GM12865 (cell line): Measurements from ENCODE around the gene ACKR1.

ENCODE experiments used
- DNase-seq: peaks from one replicate; pipeline ENCODE4 v3.0.0; 2010; ENCODE audit warnings: low read depth
- H3K4me3 ChIP-seq: 2 replicates; pipeline ENCODE4 v1.5.1; 2011; ENCODE audit warnings: mild to moderate bottlenecking, low read depth, low read length, control low read depth
- TF ChIP-seq, protein P1 (sequence below): IDR thresholded peaks from 2 replicates; pipeline ENCODE4 v1.5.1; 2011; ENCODE audit warnings: low read length, control low read depth, low read depth, inconsistent platforms; ENCODE audit not compliant: insufficient read depth; ENCODE audit errors: missing control alignments

The ACKR1 gene

DNA sequence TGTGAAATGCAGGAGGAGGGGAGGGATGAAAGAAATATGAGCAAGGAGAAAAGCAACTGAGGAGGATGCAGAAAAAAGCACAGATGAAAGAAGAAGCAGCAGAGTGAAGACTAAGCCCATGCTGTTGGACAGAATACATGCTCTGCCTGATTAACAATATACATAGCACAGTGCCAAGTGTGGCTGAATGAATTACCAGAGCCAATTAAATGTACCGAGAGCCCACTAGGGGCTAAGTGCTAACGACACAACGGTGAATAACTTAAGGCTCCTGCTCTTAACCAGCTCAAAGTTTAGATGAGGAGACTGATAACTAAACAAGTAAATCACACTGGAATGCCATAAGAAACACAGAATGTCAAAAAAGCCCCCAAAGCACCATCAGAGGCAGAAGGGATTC, 17.6 kb upstream of the ACKR1 start:
- no peak overlapping the region for H3K4me3 ChIP-seq
- TF ChIP-seq, protein P1, sequence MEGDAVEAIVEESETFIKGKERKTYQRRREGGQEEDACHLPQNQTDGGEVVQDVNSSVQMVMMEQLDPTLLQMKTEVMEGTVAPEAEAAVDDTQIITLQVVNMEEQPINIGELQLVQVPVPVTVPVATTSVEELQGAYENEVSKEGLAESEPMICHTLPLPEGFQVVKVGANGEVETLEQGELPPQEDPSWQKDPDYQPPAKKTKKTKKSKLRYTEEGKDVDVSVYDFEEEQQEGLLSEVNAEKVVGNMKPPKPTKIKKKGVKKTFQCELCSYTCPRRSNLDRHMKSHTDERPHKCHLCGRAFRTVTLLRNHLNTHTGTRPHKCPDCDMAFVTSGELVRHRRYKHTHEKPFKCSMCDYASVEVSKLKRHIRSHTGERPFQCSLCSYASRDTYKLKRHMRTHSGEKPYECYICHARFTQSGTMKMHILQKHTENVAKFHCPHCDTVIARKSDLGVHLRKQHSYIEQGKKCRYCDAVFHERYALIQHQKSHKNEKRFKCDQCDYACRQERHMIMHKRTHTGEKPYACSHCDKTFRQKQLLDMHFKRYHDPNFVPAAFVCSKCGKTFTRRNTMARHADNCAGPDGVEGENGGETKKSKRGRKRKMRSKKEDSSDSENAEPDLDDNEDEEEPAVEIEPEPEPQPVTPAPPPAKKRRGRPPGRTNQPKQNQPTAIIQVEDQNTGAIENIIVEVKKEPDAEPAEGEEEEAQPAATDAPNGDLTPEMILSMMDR: no peak
- no peak for DNase-seq

DNA sequence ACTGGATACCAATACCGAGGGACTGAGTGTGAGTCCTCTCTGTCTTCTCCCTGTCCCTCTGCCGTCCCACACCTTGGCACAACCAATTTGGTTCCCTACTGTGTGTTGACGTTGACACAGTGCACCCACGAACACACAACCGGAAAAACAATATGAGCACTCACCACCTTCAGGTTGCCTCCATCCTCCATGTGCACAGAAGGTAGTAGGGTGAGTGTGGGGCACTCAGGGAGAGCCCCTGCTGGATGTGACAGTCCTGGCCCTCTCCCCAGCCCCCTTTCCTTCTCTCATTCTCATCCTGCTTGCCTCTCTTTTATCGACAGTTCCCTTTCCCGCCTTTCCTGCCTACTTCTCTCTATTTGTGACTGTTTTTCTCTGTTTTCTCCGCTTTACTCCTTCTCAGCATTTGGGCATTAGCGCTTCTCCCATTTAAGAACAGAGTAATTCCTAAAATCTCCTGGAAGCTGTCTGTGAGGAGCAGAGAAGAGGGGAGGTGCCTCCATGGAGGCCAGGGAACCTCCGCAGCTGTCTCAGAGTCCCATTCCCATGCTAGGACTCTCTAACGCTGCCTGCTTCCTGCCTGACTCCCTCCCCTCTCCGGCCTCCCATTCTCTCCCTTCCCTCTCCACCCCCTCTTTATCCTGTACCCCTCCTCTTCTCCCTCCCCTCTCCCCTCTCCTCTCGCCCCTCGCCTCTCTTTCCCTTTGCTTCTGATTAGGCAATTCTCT, 16.9 kb upstream of the ACKR1 start:
- no peak for DNase-seq
- H3K4me3 ChIP-seq: peak overlapping the region; percentile 33
- TF ChIP-seq, protein P1: no peak

DNA sequence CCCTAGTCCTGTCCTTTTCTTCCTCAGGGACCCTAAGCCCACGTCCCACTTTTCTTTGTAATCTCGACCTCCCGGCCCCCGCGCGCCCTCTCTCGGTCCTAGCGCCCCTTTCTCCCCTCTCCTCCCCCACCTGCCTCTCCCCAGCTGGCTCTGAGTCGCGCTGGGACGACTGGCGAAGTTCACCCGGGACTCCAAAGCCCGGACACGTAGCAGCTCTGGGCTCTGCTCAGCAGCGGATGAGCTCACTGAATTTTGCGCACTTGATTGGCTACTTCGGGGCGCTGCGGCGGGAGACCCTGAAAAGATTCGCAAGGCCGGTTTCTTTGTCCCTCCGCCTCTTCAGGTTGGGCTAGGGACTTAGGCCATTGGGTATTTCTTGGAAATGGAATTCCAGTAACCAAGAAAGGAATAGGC, 16.3 kb upstream of the ACKR1 start:
- TF ChIP-seq, protein P1: no peak
- peak; percentile 61 for DNase-seq
- peak overlapping the region; percentile 33 for H3K4me3 ChIP-seq

DNA sequence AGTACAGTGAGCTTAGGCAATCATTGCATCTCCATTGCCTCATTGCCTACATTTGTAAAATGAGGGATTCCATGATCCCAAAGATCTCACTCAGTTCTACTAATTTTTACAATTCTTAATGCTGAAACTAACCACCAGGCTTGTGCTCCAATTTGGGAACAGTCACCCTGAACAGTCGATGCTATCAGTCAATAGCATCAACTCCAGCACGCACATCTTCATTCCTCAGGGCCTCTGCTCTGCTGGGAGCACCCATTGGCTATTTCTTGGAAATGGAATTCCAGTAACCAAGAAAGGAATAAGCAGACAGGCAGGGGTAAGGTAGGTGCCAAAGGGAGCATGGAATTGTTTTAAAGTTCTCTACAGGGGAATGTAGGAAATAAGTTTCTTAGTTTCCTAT, 14.2 kb upstream of the ACKR1 start:
- H3K4me3 ChIP-seq: no peak overlapping the region
- TF ChIP-seq, protein P1: no peak
- no peak for DNase-seq

DNA sequence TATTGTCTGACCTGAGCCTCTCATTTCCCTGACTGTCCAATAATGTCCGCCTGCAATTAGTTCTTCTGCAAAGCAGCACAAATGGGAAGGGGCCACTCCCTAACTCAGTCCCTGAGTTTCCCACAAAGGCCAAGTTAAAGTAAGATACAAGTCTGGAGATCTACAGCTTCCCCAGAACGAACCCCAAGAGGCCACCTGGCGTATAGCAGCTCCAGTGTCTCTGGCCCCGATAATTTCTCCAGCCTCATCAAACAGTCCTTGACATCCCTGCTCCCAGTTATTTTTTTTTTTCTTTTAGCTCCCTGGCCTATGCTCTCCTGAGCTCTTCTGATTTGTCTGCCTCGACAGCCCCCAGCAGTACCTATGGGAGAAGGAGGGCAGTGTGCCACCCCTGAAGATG, 8.1 kb upstream of the ACKR1 start:
- H3K4me3 ChIP-seq: no peak overlapping the region
- no peak for DNase-seq
- TF ChIP-seq, protein P1: peak; percentile 27

DNA sequence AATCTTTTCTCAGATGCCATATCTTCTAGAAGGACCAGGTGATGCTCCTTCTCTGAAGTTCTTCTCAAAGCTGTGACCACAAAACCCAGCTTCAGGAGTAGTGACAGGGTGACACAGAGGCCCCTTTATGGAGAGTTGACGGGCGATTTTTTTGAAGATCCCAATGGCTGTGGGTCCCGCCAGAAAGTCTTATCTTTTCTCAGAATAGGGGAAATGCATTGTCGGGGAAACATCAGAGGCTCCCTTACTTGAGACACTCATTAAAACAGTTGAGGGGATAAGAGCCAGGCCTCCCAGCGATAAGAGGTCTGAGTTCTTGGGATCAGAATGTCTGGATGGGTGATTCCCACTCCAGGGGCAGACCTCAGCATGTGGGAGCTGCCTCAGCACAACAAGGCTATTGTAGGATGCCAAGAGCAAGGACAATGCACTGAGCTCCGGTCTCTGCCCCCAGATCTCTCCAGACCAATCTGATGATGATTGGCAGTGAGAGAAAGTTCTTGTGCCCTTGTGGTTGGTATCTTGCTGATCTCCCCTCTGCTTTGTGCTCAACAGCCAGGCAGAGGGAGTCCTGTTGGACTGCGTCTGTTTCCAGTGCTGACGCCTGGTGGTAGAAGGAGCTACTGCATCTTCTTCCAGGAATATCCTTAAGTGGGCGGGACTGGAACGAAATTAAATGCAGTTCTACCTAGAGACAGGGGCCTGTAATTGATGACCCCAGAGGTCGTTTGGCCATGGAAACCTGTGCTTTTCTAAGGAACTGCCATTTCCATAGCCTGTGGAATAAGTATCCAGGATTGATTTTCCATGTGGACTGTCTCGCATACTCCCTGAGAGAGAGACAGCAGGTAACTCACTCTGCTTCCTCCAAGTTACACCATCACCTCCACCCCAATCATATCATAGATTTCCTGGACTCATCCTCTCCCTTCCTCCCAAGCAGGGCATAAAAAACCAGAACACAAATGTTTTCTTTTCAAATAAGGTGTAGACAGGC, 6.8 kb upstream of the ACKR1 start:
- DNase-seq: peak; percentile 79
- TF ChIP-seq, protein P1: peak; percentile 90
- no peak overlapping the region for H3K4me3 ChIP-seq
